ENCODE results near the gene FOXJ3. TPM values are rescaled to one million over a fixed set of nuclear protein-coding genes. Genes with fewer than 3 reads are reported as not detected.
A peak's percentile ranks its signal among the peaks of the same experiment; 100 is the strongest.

FOXJ3 gene
- total and polyA plus RNA-seq, 2 of the 8 experiments (the other 6 are each of a cell fraction or from before 2014, with no cell fraction given), result 48.6 to 51.9 TPM

GRCh38 chr1:42381280-42381673 is 46.2 kb upstream of the FOXJ3 start:
- Histone ChIP-seq H3K4me1 (replicated peaks in 1 of 4; ENCODE audit: control insufficient read depth in 3 of 4, insufficient read depth in 4 of 4, low read length in 3 of 4) (peaks cover 0 to 3% (median under 1%) of the 10 kb centered on the region in 4 experiments; a peak in 3 of 7 replicates), H3K9ac (replicated peaks in 1 of 4; ENCODE audit: extremely low read depth in 1 of 4, low read depth in 3 of 4, low read length in 3 of 4) (no peak overlapping the region), H2BK20ac (ENCODE audit: low read length) (no peak overlapping the region), H3K27me3 (replicated peaks in 1 of 4; ENCODE audit: control insufficient read depth in 3 of 4, extremely low read depth in 1 of 4, insufficient read depth in 3 of 4, low read length in 3 of 4) (peaks cover 2 to 14% (median 9%) of the 10 kb centered on the region in 4 experiments), H3K18ac (ENCODE audit: extremely low read depth, low read length) (0 out of 2 replicates have a peak overlapping the region, but pooled peaks have one; percentile 55), H3K79me1 (ENCODE audit: low read depth, low read length) (no peaks in the 10 kb centered on the region), H3K4me3 (ENCODE audit: extremely low read depth in 1 of 4, insufficient read depth in 2 of 4, low read depth in 3 of 4, low read length in 4 of 4) (peak overlapping the region; percentile 57 to 74 (median 63)), H4K20me1 (replicated peaks in 1 of 2; ENCODE audit: control insufficient read depth in 1 of 2, insufficient read depth in 2 of 2, low read length in 2 of 2) (no peaks in the 10 kb centered on the region), H2BK5ac (ENCODE audit: low read depth, low read length) (no peak overlapping the region), H2BK120ac (replicated peaks; ENCODE audit: low read depth, low read length) (no peak overlapping the region), H3K23me2 (ENCODE audit: low read depth, low read length) (peaks cover 10% of the 10 kb centered on the region), H2AFZ (ENCODE audit: low read length) (no peak overlapping the region), H3K27ac (ENCODE audit: low read depth, low read length) (no peak overlapping the region), H3K4me2 (ENCODE audit: insufficient read depth in 1 of 2, low read depth in 2 of 2, low read length in 2 of 2) (peak overlapping the region; percentile 55 to 76), H4K5ac (ENCODE audit: insufficient read length, low read depth, low read length) (no peak overlapping the region), H3K14ac (ENCODE audit: insufficient read length) (no peak overlapping the region), H4K8ac (ENCODE audit: extremely low read depth, insufficient read depth, low read length) (no peak overlapping the region), H3K9me3 (ENCODE audit: insufficient read depth in 2 of 2, low read depth in 1 of 2, low read length in 1 of 2) (no peaks in the 10 kb centered on the region), H3K23ac (ENCODE audit: insufficient read length) (no peak overlapping the region), H2BK12ac (ENCODE audit: low read depth, low read length) (no peak overlapping the region), H3K4ac (replicated peaks; ENCODE audit: insufficient read length, low read depth, low read length) (no peak overlapping the region), H3K56ac (replicated peaks; ENCODE audit: insufficient read length, low read depth, low read length) (no peak overlapping the region), H4K91ac (replicated peaks; ENCODE audit: insufficient read length, low read length) (no peak overlapping the region), H3K36me3 (ENCODE audit: control insufficient read depth in 2 of 4, insufficient read depth in 4 of 4, low read length in 3 of 4) (no peaks in the 10 kb centered on the region), H2AK5ac (ENCODE audit: low read depth, low read length) (no peak overlapping the region), H2BK15ac (ENCODE audit: low read length) (no peak overlapping the region), H3K79me2 (ENCODE audit: control insufficient read depth in 1 of 2, insufficient read depth in 2 of 2, low read length in 2 of 2) (no peaks in the 10 kb centered on the region)
- FAIRE-seq, result no peak
- DNase-seq (ENCODE audit: low read depth in 1 of 2, low spot score in 2 of 2), result no peak
- ChIA-PET CTCF (ENCODE audit: partially characterized antibody) (no interaction called here), POLR2A (ENCODE audit: partially characterized antibody) (interaction anchor here (1.2 kb wide), 1 partner anchor 74 kb away, joined by 4 read pairs; no protein-coding TSS in a partner anchor)
- 22% methylated on average over 8 of the region's 8 CpGs; no CpG with 5 or more reads in 1 of the 2 experiments for WGBS, 2 experiments (ENCODE audit: extremely low coverage in 1 of 2, insufficient coverage in 1 of 2, insufficient read length in 1 of 2, insufficient replicate concordance in 2 of 2, low coverage in 1 of 2, low lambda C conversion rate in 2 of 2, missing lambda C conversion rate in 1 of 2)
- no peak for TF ChIP-seq SP1 (IDR thresholded peaks at IDR 0.05; ENCODE audit: low read depth, low read length)
- TF ChIP-seq CBX5 (IDR thresholded peaks at IDR 0.05; ENCODE audit: low read depth, low read length), result no peak
- TF ChIP-seq SIN3A (conservative IDR thresholded peaks at IDR 0.05 in 1 of 2, IDR thresholded peaks at IDR 0.05 in 1 of 2; ENCODE audit: low read depth in 1 of 2, low read length in 2 of 2), result no peak
- no peak for TF ChIP-seq PHF8 (conservative IDR thresholded peaks at IDR 0.05; ENCODE audit: low read depth, low read length)
- no peak for TF ChIP-seq ATF3 (IDR thresholded peaks at IDR 0.05; ENCODE audit: insufficient read depth, low read depth, low read length)
- TF ChIP-seq TCF12 (IDR thresholded peaks at IDR 0.05; ENCODE audit: low read depth, low read length), result no peak
- no peak for TF ChIP-seq ZNF274 (IDR thresholded peaks at IDR 0.05; ENCODE audit: borderline replicate concordance, extremely low read depth, low read length)
- no peak for TF ChIP-seq JUN (IDR thresholded peaks at IDR 0.05; ENCODE audit: low read depth, low read length)
- TF ChIP-seq BACH1 (IDR thresholded peaks at IDR 0.05; ENCODE audit: low read length), result no peak
- TF ChIP-seq EZH2 (IDR thresholded peaks at IDR 0.05; ENCODE audit: low read depth, low read length, severe bottlenecking), result no peak
- TF ChIP-seq BRCA1 (IDR thresholded peaks at IDR 0.05; ENCODE audit: low read depth, low read length), result no peak
- TF ChIP-seq HDAC6 (IDR thresholded peaks at IDR 0.05; ENCODE audit: low read depth, low read length), result no peak
- TF ChIP-seq CTBP2 (IDR thresholded peaks at IDR 0.05; ENCODE audit: borderline replicate concordance, insufficient read depth, insufficient read length, low read length), result no peak

Measured in H1 (cell line).